Measurements from ENCODE around the gene ALDH1A2.
"Not testable (repeated sequence)": the region's sequence is repeated elsewhere in the genome, so short reads cannot be mapped to it uniquely, and the experiment has no call there.

The ALDH1A2 gene

GRCh38 chr15:58066042-58066867, 744 bp upstream of the ALDH1A2 start:
- DNase-seq (ENCODE audit: low read depth): no peak

- DNase-seq (ENCODE audit: low read depth): no peak
Observed at GRCh38 chr15:58064980-58065444, 499 bp downstream of the ALDH1A2 start.

- no peak for DNase-seq (ENCODE audit: low read depth)
Observed at GRCh38 chr15:58064082-58064979, 1.2 kb downstream of the ALDH1A2 start.

GRCh38 chr15:58063614-58064013, 1.9 kb downstream of the ALDH1A2 start:
- DNase-seq (ENCODE audit: low read depth): no peak

GRCh38 chr15:58062983-58063382, 2.5 kb downstream of the ALDH1A2 start:
- DNase-seq (ENCODE audit: low read depth): no peak

GRCh38 chr15:58062175-58062574, 3.3 kb downstream of the ALDH1A2 start:
- no peak for DNase-seq (ENCODE audit: low read depth)

GRCh38 chr15:58060575-58060974, 4.9 kb downstream of the ALDH1A2 start:
- no peak for DNase-seq (ENCODE audit: low read depth)

GRCh38 chr15:58058729-58059128, 6.8 kb downstream of the ALDH1A2 start:
- DNase-seq (ENCODE audit: low read depth): no peak

GRCh38 chr15:58058073-58058472, 7.4 kb downstream of the ALDH1A2 start:
- no peak for DNase-seq (ENCODE audit: low read depth)

GRCh38 chr15:58057559-58057958, 8.0 kb downstream of the ALDH1A2 start:
- DNase-seq (ENCODE audit: low read depth): no peak

GRCh38 chr15:58056015-58056414, 9.5 kb downstream of the ALDH1A2 start:
- DNase-seq (ENCODE audit: low read depth): no peak

GRCh38 chr15:58053315-58054153, 12.0 kb downstream of the ALDH1A2 start:
- DNase-seq (ENCODE audit: low read depth): no peak

- no peak for DNase-seq (ENCODE audit: low read depth)
Observed at GRCh38 chr15:58052334-58052733, 13.2 kb downstream of the ALDH1A2 start.

GRCh38 chr15:58049520-58050227, 15.8 kb downstream of the ALDH1A2 start:
- no peak for DNase-seq (ENCODE audit: low read depth)

GRCh38 chr15:58048261-58048660, 17.2 kb downstream of the ALDH1A2 start:
- DNase-seq (ENCODE audit: low read depth): no peak

- DNase-seq (ENCODE audit: low read depth): no peak
Observed at GRCh38 chr15:58047149-58047548, 18.4 kb downstream of the ALDH1A2 start.

GRCh38 chr15:58046467-58046866, 19.0 kb downstream of the ALDH1A2 start:
- DNase-seq (ENCODE audit: low read depth): no peak

GRCh38 chr15:58045376-58045775, 20.1 kb downstream of the ALDH1A2 start:
- not testable (repeated sequence) for DNase-seq (ENCODE audit: low read depth)

GRCh38 chr15:58044551-58044950, 21.0 kb downstream of the ALDH1A2 start:
- DNase-seq (ENCODE audit: low read depth): no peak

GRCh38 chr15:58043192-58043903, 22.2 kb downstream of the ALDH1A2 start:
- DNase-seq (ENCODE audit: low read depth): no peak

- no peak for DNase-seq (ENCODE audit: low read depth)
Observed at GRCh38 chr15:58042006-58042405, 23.5 kb downstream of the ALDH1A2 start.
